ENCODE data around the gene SLC49A4.

DNA sequence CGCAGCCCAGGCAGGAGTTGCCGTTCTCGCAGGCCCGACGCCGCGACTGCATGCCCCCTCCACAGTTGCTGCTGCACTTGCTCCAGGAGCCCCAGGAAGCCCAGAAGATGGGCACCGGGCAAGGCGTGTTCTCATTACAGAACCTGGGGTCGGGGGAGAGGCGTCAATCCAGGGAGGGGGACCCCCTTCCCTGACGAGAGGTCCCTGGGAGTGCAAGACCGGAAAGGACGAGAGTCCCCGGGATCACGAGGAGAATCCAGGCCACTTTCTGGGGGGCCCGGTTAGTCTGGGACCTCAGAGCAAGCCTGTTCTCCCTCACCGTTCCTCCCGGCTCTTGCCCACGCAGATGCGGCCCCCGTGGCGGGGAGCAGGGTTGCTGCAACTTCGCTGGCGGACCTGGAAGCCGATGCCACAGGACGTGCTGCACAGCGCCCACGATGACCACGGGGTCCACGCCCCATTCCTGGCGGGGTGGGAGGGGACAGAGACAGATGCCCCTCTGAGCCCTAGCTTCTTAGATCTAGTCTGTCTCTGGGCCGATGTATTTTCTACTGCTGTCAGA is 118.8 kb downstream of the SLC49A4 start:
- no peak for TF ChIP-seq POLR2A (IDR thresholded peaks at IDR 0.05; ENCODE audit: borderline replicate concordance, extremely low read depth, insufficient read depth, insufficient read length)
- TF ChIP-seq, protein P1, sequence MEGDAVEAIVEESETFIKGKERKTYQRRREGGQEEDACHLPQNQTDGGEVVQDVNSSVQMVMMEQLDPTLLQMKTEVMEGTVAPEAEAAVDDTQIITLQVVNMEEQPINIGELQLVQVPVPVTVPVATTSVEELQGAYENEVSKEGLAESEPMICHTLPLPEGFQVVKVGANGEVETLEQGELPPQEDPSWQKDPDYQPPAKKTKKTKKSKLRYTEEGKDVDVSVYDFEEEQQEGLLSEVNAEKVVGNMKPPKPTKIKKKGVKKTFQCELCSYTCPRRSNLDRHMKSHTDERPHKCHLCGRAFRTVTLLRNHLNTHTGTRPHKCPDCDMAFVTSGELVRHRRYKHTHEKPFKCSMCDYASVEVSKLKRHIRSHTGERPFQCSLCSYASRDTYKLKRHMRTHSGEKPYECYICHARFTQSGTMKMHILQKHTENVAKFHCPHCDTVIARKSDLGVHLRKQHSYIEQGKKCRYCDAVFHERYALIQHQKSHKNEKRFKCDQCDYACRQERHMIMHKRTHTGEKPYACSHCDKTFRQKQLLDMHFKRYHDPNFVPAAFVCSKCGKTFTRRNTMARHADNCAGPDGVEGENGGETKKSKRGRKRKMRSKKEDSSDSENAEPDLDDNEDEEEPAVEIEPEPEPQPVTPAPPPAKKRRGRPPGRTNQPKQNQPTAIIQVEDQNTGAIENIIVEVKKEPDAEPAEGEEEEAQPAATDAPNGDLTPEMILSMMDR (IDR thresholded peaks at IDR 0.05 in 2 of 3, conservative IDR thresholded peaks at IDR 0.05 in 1 of 3; ENCODE audit: borderline replicate concordance in 1 of 3, insufficient read depth in 1 of 3, low read depth in 2 of 3, low read length in 2 of 3), result no peak
- TF ChIP-seq, protein P2, sequence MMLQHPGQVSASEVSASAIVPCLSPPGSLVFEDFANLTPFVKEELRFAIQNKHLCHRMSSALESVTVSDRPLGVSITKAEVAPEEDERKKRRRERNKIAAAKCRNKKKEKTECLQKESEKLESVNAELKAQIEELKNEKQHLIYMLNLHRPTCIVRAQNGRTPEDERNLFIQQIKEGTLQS (IDR thresholded peaks at IDR 0.05), result no peak
- TF ChIP-seq SP1 (IDR thresholded peaks at IDR 0.05; ENCODE audit: low read depth), result no peak
- TF ChIP-seq, protein P3, sequence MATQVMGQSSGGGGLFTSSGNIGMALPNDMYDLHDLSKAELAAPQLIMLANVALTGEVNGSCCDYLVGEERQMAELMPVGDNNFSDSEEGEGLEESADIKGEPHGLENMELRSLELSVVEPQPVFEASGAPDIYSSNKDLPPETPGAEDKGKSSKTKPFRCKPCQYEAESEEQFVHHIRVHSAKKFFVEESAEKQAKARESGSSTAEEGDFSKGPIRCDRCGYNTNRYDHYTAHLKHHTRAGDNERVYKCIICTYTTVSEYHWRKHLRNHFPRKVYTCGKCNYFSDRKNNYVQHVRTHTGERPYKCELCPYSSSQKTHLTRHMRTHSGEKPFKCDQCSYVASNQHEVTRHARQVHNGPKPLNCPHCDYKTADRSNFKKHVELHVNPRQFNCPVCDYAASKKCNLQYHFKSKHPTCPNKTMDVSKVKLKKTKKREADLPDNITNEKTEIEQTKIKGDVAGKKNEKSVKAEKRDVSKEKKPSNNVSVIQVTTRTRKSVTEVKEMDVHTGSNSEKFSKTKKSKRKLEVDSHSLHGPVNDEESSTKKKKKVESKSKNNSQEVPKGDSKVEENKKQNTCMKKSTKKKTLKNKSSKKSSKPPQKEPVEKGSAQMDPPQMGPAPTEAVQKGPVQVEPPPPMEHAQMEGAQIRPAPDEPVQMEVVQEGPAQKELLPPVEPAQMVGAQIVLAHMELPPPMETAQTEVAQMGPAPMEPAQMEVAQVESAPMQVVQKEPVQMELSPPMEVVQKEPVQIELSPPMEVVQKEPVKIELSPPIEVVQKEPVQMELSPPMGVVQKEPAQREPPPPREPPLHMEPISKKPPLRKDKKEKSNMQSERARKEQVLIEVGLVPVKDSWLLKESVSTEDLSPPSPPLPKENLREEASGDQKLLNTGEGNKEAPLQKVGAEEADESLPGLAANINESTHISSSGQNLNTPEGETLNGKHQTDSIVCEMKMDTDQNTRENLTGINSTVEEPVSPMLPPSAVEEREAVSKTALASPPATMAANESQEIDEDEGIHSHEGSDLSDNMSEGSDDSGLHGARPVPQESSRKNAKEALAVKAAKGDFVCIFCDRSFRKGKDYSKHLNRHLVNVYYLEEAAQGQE (IDR thresholded peaks at IDR 0.05; ENCODE audit: low read depth), result no peak
- no peak for TF ChIP-seq EZH2 (IDR thresholded peaks at IDR 0.05)
- TF ChIP-seq, protein P4, sequence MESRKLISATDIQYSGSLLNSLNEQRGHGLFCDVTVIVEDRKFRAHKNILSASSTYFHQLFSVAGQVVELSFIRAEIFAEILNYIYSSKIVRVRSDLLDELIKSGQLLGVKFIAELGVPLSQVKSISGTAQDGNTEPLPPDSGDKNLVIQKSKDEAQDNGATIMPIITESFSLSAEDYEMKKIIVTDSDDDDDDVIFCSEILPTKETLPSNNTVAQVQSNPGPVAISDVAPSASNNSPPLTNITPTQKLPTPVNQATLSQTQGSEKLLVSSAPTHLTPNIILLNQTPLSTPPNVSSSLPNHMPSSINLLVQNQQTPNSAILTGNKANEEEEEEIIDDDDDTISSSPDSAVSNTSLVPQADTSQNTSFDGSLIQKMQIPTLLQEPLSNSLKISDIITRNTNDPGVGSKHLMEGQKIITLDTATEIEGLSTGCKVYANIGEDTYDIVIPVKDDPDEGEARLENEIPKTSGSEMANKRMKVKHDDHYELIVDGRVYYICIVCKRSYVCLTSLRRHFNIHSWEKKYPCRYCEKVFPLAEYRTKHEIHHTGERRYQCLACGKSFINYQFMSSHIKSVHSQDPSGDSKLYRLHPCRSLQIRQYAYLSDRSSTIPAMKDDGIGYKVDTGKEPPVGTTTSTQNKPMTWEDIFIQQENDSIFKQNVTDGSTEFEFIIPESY (IDR thresholded peaks at IDR 0.05; ENCODE audit: extremely low read depth, insufficient replicate concordance, low read length), result no peak
- no peak for TF ChIP-seq RAD21 (IDR thresholded peaks at IDR 0.05; ENCODE audit: low read depth)
- TF ChIP-seq ZNF274 (IDR thresholded peaks at IDR 0.05; ENCODE audit: low read depth, low read length), result no peak
